HG03108 (cell line): ENCODE data around the gene NOTCH1.

Experiments used
- ATAC-seq: cut with Tn5 transposase; IDR thresholded peaks from one replicate; pipeline ENCODE4 v1.9.1; 2021; ENCODE audit warnings: moderate library complexity; ENCODE audit not compliant: unreplicated experiment

The NOTCH1 gene

DNA sequence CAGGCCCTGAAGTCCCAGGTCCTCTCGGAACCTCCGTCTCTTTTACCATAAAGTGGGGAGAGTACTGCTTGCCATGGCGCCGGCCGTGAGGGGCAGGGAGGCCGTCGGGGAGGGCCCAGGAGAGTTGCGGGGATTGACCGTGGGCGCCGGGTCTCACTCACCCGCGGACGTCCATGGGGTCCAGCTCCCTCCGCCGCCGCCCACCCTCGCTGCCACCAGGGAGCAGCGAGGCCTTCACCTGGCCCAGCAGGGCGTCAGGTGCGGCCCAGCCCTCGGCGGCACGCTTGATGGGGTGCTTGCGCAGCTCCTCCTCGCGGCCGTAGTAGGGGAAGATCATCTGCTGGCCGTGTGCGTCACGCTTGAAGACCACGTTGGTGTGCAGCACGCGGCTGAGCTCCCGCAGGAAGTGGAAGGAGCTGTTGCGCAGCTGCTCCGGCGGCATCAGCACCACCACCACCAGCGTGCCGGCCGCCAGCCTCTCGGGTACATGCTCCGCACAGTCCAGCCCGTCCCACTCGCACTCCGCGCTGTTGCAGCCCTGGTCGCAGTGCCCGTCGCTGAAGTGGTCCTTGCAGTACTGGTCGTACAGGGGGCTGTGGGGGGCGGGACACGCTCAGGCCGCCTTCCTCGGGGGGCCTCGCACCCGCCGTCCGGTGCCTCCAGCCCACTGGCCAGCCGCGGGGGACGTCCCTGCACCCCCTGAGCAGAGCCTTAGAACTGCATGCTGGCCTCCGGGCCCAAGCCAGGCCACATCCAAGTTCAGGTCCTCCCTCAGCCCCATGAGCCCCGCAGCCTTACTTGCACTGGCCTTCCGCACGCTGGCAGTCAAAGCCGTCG, 41.1 kb downstream of the NOTCH1 start:
- ATAC-seq = no peak

- ATAC-seq = no peak
Observed at GRCh38 chr9:136502940-136503550, 42.8 kb downstream of the NOTCH1 start.

DNA sequence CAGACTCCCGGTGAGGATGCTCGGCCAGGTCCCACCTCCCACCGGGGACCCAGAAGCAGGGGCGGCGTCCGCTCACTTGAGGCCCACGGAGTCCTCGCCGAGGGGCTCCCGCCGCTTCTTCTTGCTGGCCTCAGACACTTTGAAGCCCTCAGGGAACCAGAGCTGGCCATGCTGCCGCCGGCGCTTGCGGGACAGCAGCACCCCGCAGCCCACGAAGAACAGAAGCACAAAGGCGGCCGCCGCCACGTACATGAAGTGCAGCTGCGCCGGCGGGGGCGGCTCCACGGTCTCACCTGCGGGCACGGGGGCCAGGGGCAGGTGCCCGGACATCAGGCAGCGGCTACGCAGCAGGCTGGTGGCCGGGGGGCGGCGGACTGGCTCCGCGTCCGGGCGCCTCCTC, 43.7 kb downstream of the NOTCH1 start:
- no peak for ATAC-seq

DNA sequence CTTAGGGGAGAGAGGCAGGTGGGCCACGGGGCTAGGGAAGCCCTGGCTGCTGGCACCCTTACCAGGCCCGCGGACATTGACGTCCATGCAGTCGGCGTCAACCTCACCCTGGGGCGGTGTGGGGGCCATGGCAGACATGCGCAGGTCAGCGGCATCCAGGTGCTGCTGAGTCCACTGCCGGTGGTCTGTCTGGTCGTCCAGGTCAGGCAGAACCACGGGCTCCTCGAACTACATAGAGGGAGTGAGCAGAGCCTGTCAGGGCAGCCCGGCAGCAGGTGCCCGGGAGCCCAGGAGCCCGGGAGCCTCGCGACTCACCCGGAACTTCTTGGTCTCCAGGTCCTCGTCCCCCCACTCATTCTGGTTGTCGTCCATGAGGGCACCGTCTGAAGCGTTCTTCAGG, 44.2 kb downstream of the NOTCH1 start:
- no peak for ATAC-seq

GRCh38 chr9:136499935-136500910, 45.6 kb downstream of the NOTCH1 start:
- ATAC-seq = no peak

DNA sequence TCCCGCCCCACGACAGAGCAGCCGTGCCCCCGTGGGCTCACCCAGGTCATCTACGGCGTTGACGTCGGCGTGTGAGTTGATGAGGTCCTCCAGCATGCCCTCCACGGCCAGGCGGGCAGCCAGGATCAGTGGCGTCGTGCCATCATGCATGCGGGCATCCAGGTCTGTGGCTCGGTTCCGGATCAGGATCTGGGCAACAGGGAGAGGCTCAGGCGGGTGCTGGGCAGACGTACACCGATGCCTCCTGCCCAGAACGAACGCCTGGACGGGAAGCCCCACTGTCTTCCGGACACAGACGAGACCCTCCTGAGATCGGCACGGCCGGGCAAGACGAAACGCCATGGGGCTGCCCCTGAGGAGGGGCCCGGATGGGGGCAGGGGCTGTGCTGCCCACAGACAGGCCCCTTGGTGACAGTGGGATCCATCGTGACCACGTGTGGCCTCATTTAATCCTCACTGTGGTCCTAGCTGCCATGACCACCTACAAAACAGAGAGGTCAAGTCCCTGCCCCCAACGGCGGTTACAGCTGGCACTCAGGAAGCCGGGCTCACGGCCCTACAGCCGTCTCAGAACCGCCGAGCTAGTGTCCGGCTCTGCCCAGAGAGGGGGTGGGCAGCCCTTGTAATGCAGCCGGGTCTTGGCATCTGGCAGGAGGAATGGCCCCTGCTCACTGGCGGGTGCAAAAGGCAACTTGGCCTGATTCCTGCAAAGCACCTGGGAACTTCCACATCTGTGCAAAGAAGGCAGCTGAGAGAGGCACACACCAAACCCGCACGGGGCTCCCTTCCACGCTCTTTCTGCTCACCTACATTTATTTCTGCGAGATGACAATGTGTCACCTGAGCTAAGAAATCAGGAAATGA, 46.5 kb downstream of the NOTCH1 start:
- no peak for ATAC-seq

- no peak for ATAC-seq
Observed at GRCh38 chr9:136497916-136498695, 47.7 kb downstream of the NOTCH1 start.

DNA sequence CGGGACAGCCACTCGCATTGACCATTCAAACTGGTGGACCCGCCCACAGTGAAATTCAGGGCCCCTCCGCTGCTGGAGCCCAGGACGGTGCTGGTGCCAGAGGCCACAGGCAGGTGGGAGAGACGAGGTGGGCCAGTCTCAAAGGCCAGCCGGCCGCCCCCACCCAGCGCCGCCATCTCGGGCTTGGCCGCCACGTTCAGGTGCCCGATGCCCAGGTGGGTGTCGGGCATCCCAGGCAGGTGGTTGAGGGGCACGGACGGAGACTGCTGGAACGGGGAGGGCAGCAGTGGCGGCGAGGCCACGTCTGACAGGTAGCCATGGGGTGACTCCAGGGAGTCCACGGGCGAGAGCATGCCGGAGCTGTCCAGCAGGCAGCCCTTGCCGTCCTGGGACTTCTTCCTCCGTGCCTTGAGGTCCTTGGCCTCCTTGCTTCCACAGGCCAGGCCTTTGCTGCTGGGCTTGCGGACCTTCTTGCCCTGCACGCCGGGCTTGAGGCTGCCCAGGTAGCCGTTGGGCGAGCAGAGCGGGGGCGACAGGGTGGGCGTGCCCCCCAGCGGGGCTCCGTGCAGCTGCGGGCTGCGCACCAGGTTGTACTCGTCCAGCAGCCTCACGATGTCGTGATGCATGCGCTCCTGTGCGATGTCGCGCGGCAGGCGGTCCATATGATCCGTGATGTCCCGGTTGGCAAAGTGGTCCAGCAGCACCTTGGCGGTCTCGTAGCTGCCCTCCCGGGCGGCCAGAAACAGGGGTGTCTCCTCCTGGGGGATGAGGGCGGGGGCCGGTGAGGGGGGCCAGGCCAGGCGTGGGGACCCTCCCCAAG, 48.8 kb downstream of the NOTCH1 start:
- no peak for ATAC-seq

GRCh38 chr9:136496181-136496580, 49.7 kb downstream of the NOTCH1 start:
- no peak for ATAC-seq

GRCh38 chr9:136495238-136495800, 50.5 kb downstream of the NOTCH1 start:
- ATAC-seq = no peak

GRCh38 chr9:136494531-136495215, 51.2 kb downstream of the NOTCH1 start:
- ATAC-seq = no peak

DNA sequence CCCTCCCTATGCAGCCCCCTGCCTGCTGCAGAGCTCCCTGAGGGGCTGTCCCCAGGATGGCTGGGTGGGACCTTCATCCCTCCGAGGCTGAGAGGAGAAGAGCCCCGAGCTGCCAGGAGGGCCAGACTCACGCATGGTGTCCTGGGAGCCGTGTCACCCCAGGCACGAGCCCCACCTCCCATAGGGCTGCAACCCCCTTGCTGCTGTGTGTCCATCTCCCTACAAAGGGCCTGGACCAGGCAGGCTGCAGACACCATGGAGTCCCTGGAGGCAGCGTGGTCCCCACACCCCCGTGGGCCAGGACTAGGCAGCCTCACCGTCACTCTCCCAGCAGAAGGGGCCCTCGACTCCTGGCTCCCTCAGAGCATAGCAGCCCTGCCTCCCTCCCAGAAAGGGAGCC, 51.8 kb downstream of the NOTCH1 start:
- no peak for ATAC-seq

- ATAC-seq = no peak
Observed at GRCh38 chr9:136493567-136493971, 52.3 kb downstream of the NOTCH1 start.

GRCh38 chr9:136492978-136493522, 52.8 kb downstream of the NOTCH1 start:
- ATAC-seq = no peak

DNA sequence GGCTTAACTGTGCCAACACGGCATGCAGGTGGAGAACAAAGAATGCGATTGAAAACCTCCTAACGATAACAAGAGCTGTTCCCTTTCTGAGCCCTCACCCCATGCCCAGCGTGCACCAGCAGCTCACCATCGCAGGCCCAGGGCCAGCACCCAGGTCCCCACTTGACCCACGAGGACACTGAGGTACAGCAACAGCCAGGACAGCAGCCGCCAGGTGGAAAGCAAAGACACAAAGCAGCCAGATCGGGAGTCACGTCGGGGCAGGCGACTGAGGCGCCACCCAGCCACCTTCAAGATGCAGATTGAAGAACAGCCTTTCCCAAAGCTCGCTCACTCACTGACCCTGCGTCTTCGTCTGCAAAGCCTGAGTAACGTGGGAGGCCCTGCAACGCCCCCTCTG, 56.1 kb downstream of the NOTCH1 start:
- no peak for ATAC-seq

DNA sequence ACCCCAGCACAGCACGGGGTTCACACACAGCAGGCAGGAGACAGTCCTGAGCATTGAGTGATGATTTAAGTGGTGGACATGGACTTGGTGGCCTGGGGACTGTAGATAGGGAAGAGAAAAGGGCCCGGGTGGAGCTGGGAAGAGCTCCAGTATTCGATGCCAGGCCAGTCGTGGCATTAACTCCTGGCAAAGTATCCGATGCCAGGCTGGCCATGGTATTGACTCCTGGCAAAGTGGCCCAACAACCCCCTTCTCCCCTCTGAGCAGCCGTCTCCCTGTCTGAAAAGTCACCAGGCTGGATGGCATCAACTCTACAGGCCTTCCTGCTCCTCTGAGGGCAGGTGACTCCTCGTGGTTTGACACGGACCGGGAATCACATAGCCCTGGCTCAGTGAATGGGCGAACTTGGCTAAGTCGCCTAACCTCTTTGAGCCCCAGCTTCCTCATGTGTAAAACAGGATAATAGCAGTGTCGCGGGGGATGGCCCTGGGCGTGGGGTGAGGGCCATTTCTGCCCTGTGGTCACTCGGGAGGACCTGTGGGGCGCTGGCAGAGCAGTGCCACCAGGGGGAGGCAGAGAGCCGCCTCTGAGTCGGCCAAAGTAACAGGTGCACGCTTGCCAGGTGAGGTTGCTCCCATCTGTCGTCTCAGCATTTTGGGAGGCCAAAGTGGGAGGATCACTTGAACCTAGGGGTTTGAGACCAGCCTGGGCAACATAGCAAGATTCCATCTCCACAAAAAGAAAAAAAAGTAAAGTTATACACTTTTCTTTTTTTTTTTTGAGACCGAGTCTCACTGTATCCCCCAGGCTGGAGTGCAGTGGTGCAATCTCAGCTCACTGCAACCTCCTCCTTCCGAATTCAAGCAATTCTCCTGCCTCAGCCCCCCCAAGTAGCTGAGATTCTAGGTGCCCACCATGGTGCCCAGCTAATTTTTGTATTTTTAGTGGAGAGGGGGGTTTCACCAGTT, 57.3 kb downstream of the NOTCH1 start:
- no peak for ATAC-seq
